Neuronal stem cell (in vitro differentiated cells): ENCODE data around the gene PHKG2.

ENCODE experiments used
- DNase-seq: peaks from one replicate; pipeline ENCODE4 v3.0.0-alpha.2; 2013; ENCODE audit warnings: low spot score
- H2AFZ ChIP-seq: one replicate; pipeline ENCODE4 v1.6.1; 2013; ENCODE audit warnings: mild to moderate bottlenecking, low read length, inconsistent platforms
- H2AK5ac ChIP-seq: 2 replicates; pipeline ENCODE4 v1.6.1; 2013; ENCODE audit warnings: low read depth, mild to moderate bottlenecking, inconsistent platforms, low read length, moderate library complexity, mixed read lengths
- H2BK120ac ChIP-seq: 2 replicates; pipeline ENCODE4 v1.6.1; 2013; ENCODE audit warnings: low read depth, mild to moderate bottlenecking, inconsistent platforms, low read length, moderate library complexity, mixed read lengths
- H2BK12ac ChIP-seq: one replicate; pipeline ENCODE4 v1.6.1; 2013; ENCODE audit warnings: low read length, inconsistent platforms
- H2BK15ac ChIP-seq: 2 replicates; pipeline ENCODE4 v1.6.1; 2013; ENCODE audit warnings: mild to moderate bottlenecking, low read length, inconsistent platforms, mixed read lengths
- H2BK5ac ChIP-seq: one replicate; pipeline ENCODE4 v1.6.1; 2013; ENCODE audit warnings: inconsistent platforms, mild to moderate bottlenecking, low read length, moderate library complexity
- H3K14ac ChIP-seq: one replicate; pipeline ENCODE4 v1.6.1; 2013; ENCODE audit warnings: low read length, inconsistent platforms
- H3K18ac ChIP-seq: 2 replicates; pipeline ENCODE4 v1.6.1; 2013; ENCODE audit warnings: low read length, inconsistent platforms
- H3K23ac ChIP-seq: 2 replicates; pipeline ENCODE4 v1.6.1; 2013; ENCODE audit warnings: low read depth, mild to moderate bottlenecking, mixed read lengths, low read length, inconsistent platforms; ENCODE audit not compliant: poor library complexity
- H3K27ac ChIP-seq: replicated peaks from 3 replicates; pipeline ENCODE4 v1.5.1; 2013; ENCODE audit warnings: low read length, inconsistent platforms
- H3K27me3 ChIP-seq, 3 experiments: 2 replicates each; pipeline ENCODE4 v1.6.1; 2013; ENCODE audit warnings: low read length in 3 of 3, mild to moderate bottlenecking in 2 of 3, inconsistent platforms in 1 of 3, low read depth in 1 of 3, mixed read lengths in 1 of 3, moderate library complexity in 1 of 3; ENCODE audit not compliant: control insufficient read depth in 3 of 3, insufficient read depth in 3 of 3
- H3K36me3 ChIP-seq, 2 donors: replicated peaks in 1 of 2; 2 replicates each; pipeline ENCODE4 v1.6.1; 2013; ENCODE audit warnings: low read length in 2 of 2; ENCODE audit not compliant: control insufficient read depth in 2 of 2, insufficient read depth in 2 of 2
- H3K4ac ChIP-seq: 2 replicates; pipeline ENCODE4 v1.6.1; 2013; ENCODE audit warnings: inconsistent platforms, mild to moderate bottlenecking, low read length, moderate library complexity
- H3K4me1 ChIP-seq, 2 donors: 1 replicate in 1 of 2; 2 replicates in 1 of 2; pipeline ENCODE4 v1.6.1; 2013; ENCODE audit warnings: low read length in 2 of 2, low read depth in 1 of 2; ENCODE audit not compliant: control insufficient read depth in 2 of 2, insufficient read depth in 1 of 2
- H3K4me2 ChIP-seq: one replicate; pipeline ENCODE4 v1.6.1; 2013; ENCODE audit warnings: mild to moderate bottlenecking, low read length, inconsistent platforms; ENCODE audit not compliant: insufficient read depth, poor library complexity, severe bottlenecking
- H3K4me3 ChIP-seq, 2 donors: 2 replicates each; pipeline ENCODE4 v1.5.1; 2013; ENCODE audit warnings: low read length in 2 of 2, mild to moderate bottlenecking in 2 of 2, inconsistent platforms in 1 of 2, moderate library complexity in 1 of 2
- H3K79me1 ChIP-seq: one replicate; pipeline ENCODE4 v1.6.1; 2013; ENCODE audit warnings: low read depth, mild to moderate bottlenecking, inconsistent platforms, low read length, moderate library complexity
- H3K9ac ChIP-seq: one replicate; pipeline ENCODE4 v1.6.1; 2013; ENCODE audit warnings: mild to moderate bottlenecking, low read depth, low read length, inconsistent platforms; ENCODE audit not compliant: poor library complexity
- H3K9me3 ChIP-seq, 2 donors: replicated peaks in 1 of 2; 2 replicates each; pipeline versions ENCODE3 to v1.6.1; 2013; ENCODE audit warnings: low read length in 2 of 2, mild to moderate bottlenecking in 2 of 2, inconsistent platforms in 1 of 2, low read depth in 1 of 2, mixed read lengths in 1 of 2, moderate library complexity in 1 of 2; ENCODE audit not compliant: control insufficient read depth in 2 of 2, insufficient read depth in 1 of 2
- H4K8ac ChIP-seq: one replicate; pipeline ENCODE4 v1.6.1; 2013; ENCODE audit warnings: low read depth, mild to moderate bottlenecking, inconsistent platforms, low read length, moderate library complexity
- H4K91ac ChIP-seq: one replicate; pipeline ENCODE4 v1.6.1; 2013; ENCODE audit warnings: low read length, low read depth, mild to moderate bottlenecking, inconsistent platforms; ENCODE audit not compliant: poor library complexity
- WGBS, 2 donors: extraction: QIAGEN DNeasy Blood & Tissue Kit; methylation state at CpG; one replicate each; pipeline ENCODE4 v1.1.7; 2013; ENCODE audit warnings: missing lambda C conversion rate in 2 of 2, mixed read lengths in 1 of 2; ENCODE audit not compliant: insufficient read length in 2 of 2, insufficient replicate concordance in 1 of 2; ENCODE audit errors: extremely low coverage in 2 of 2; 5-methylcytosine and 5-hydroxymethylcytosine counted together

The PHKG2 gene

GRCh38 chr16:30722443-30722842, 25.8 kb upstream of the PHKG2 start:
- no peak overlapping the region for H3K18ac ChIP-seq
- no peak overlapping the region for H2BK15ac ChIP-seq
- no peak overlapping the region for H3K27ac ChIP-seq
- no peak overlapping the region for H2BK5ac ChIP-seq
- H3K4me2 ChIP-seq: no peak overlapping the region
- H3K4me1 ChIP-seq: no peaks in the 10 kb centered on the region
- no peak overlapping the region for H3K14ac ChIP-seq
- H3K9ac ChIP-seq: peak overlapping the region; percentile 30
- H3K36me3 ChIP-seq: peaks cover 61 to 96% of the 10 kb centered on the region in 2 donors
- H2AK5ac ChIP-seq: no peak overlapping the region
- no peak overlapping the region for H2BK12ac ChIP-seq
- H4K8ac ChIP-seq: no peak overlapping the region
- no peak overlapping the region for H3K23ac ChIP-seq
- WGBS, 2 donors: no CpG with 5 or more reads among the region's 6 CpGs
- no peak for DNase-seq
- H3K27me3 ChIP-seq: no peaks in the 10 kb centered on the region
- H3K4me3 ChIP-seq: no peak overlapping the region
- no peak overlapping the region for H4K91ac ChIP-seq
- no peak overlapping the region for H2BK120ac ChIP-seq
- peaks cover 3% of the 10 kb centered on the region for H3K79me1 ChIP-seq
- no peak overlapping the region for H2AFZ ChIP-seq
- H3K9me3 ChIP-seq: no peaks in the 10 kb centered on the region
- no peak overlapping the region for H3K4ac ChIP-seq

- H2BK12ac ChIP-seq: no peak overlapping the region
- DNase-seq: no peak
- no peaks in the 10 kb centered on the region for H3K4me1 ChIP-seq
- no peak overlapping the region for H4K91ac ChIP-seq
- H3K27ac ChIP-seq: no peak overlapping the region
- no peaks in the 10 kb centered on the region for H3K9me3 ChIP-seq
- H2BK15ac ChIP-seq: no peak overlapping the region
- no peak overlapping the region for H3K14ac ChIP-seq
- H4K8ac ChIP-seq: no peak overlapping the region
- peaks cover 62 to 96% of the 10 kb centered on the region in 2 donors for H3K36me3 ChIP-seq
- no peak overlapping the region for H3K4me3 ChIP-seq
- no peak overlapping the region for H3K9ac ChIP-seq
- no peak overlapping the region for H3K4me2 ChIP-seq
- peaks cover 3% of the 10 kb centered on the region for H3K79me1 ChIP-seq
- H3K27me3 ChIP-seq: no peaks in the 10 kb centered on the region
- WGBS, 2 donors: no CpG with 5 or more reads among the region's 10 CpGs
- no peak overlapping the region for H3K4ac ChIP-seq
- no peak overlapping the region for H3K18ac ChIP-seq
- no peak overlapping the region for H2BK5ac ChIP-seq
- H2AK5ac ChIP-seq: no peak overlapping the region
- H2AFZ ChIP-seq: no peak overlapping the region
- no peak overlapping the region for H3K23ac ChIP-seq
- no peak overlapping the region for H2BK120ac ChIP-seq
Observed at GRCh38 chr16:30722916-30723315, 25.3 kb upstream of the PHKG2 start.

GRCh38 chr16:30723725-30724355, 24.4 kb upstream of the PHKG2 start:
- no peak for DNase-seq
- no peak overlapping the region for H3K27ac ChIP-seq

DNA sequence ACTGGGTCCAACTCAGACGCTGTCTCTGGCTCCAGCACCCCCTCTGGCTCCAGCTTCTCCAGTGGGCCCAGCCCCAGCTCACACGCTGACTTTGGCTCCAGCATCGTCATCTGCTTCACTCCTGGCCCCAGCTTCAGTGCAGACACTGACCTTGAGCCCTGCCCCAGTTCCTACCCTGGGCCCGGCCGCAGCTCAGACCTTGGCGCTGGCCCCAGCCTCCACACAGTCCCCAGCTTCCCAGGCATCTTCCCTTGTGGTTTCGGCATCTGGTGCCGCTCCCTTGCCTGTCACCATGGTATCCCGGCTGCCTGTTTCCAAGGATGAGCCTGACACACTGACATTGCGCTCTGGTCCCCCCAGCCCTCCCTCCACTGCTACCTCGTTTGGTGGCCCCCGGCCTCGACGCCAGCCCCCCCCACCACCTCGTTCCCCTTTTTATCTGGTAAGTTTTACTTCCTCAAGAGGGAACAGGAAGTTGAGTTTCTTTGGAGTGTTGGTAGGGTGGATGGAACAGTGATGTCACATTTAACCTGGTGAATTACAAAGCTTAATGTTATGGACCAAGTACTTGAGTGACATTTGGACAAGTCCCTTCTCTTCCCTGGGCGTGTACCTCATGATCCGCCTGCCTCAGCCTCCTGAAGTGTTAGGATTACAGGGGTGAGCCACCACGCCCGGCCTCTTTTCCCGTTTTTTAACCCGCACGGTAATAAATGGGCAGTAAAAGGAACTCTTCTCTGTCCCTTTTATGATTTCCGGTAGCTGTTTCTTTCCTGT, 23.4 kb upstream of the PHKG2 start:
- H2AFZ ChIP-seq: no peak overlapping the region
- H3K9ac ChIP-seq: peak overlapping the region; percentile 3
- H3K36me3 ChIP-seq: peaks cover 62 to 100% of the 10 kb centered on the region in 2 donors
- H3K23ac ChIP-seq: no peak overlapping the region
- peaks cover 3% of the 10 kb centered on the region for H3K79me1 ChIP-seq
- no peak overlapping the region for H2BK12ac ChIP-seq
- DNase-seq: no peak
- WGBS, 2 donors: no CpG with 5 or more reads among the region's 23 CpGs
- no peak overlapping the region for H4K91ac ChIP-seq
- H2BK15ac ChIP-seq: no peak overlapping the region
- no peak overlapping the region for H2BK5ac ChIP-seq
- H4K8ac ChIP-seq: no peak overlapping the region
- H3K4ac ChIP-seq: no peak overlapping the region
- H3K27me3 ChIP-seq: no peaks in the 10 kb centered on the region
- no peak overlapping the region for H3K4me3 ChIP-seq
- H3K4me2 ChIP-seq: no peak overlapping the region
- no peaks in the 10 kb centered on the region for H3K4me1 ChIP-seq
- H3K18ac ChIP-seq: no peak overlapping the region
- H3K27ac ChIP-seq: no peak overlapping the region
- H2AK5ac ChIP-seq: no peak overlapping the region
- H3K14ac ChIP-seq: no peak overlapping the region
- no peaks in the 10 kb centered on the region for H3K9me3 ChIP-seq
- H2BK120ac ChIP-seq: no peak overlapping the region

More at GRCh38 chr16:30723725-30724355, 24.4 kb upstream of the PHKG2 start:
- no peak overlapping the region for H3K18ac ChIP-seq
- no peak overlapping the region for H2BK15ac ChIP-seq
- no peak overlapping the region for H2BK120ac ChIP-seq
- no peak overlapping the region for H3K14ac ChIP-seq
- no peak overlapping the region for H2AFZ ChIP-seq
- no peak overlapping the region for H3K23ac ChIP-seq
- H3K4me1 ChIP-seq: no peaks in the 10 kb centered on the region
- H3K79me1 ChIP-seq: peaks cover 3% of the 10 kb centered on the region
- peaks cover 64 to 97% of the 10 kb centered on the region in 2 donors for H3K36me3 ChIP-seq
- H4K8ac ChIP-seq: no peak overlapping the region
- no CpG with 5 or more reads among the region's 12 CpGs for WGBS, 2 donors
- H4K91ac ChIP-seq: no peak overlapping the region
- H3K9me3 ChIP-seq: no peaks in the 10 kb centered on the region
- no peak overlapping the region for H3K4me3 ChIP-seq
- H2AK5ac ChIP-seq: no peak overlapping the region
- peak overlapping the region; percentile 27 for H3K9ac ChIP-seq
- H3K4me2 ChIP-seq: no peak overlapping the region
- H2BK12ac ChIP-seq: no peak overlapping the region
- H3K4ac ChIP-seq: no peak overlapping the region
- no peaks in the 10 kb centered on the region for H3K27me3 ChIP-seq
- H2BK5ac ChIP-seq: no peak overlapping the region
